A549 (cell line): ENCODE measurements around the gene AGBL4. TPM values are rescaled to one million over a fixed set of nuclear protein-coding genes. Genes with fewer than 3 reads are reported as not detected.
A peak's percentile ranks its signal among the peaks of the same experiment; 100 is the strongest.

Experiments
- ATAC-seq, 2 experiments: fragments of 200-7000 bp in 1 of 2; fragments of >200 bp in 1 of 2; cut with Nextera tagmentation in 1 of 2; cut with Tn5 transposase in 1 of 2; 3 replicates each; pipeline versions ENCODE4 v1.8.0 to v1.9.1; 2018 to 2020; ENCODE audit warnings: mild to moderate bottlenecking in 1 of 2, moderate library complexity in 1 of 2
- CTCF ChIA-PET: fragments of 300-600 bp; sonication (Branson Sonifier 250); formaldehyde crosslinking; extraction: SDS; loops from one replicate; lab custom pipeline; 2021; ENCODE audit warnings: antibody characterized with exemption, inconsistent platforms; lab: Yijun Ruan, JAX
- POLR2A ChIA-PET: fragments of 350-600 bp; formaldehyde crosslinking; extraction: SDS; loops from one replicate; lab custom pipeline; 2021; ENCODE audit warnings: antibody characterized with exemption, inconsistent platforms; lab: Yijun Ruan, JAX
- DNase-seq, 2 experiments: peaks; one replicate each; pipeline versions ENCODE4 v3.0.0 to v3.0.0-alpha.2; 2011 to 2016; ENCODE audit warnings: low read depth in 1 of 2, low spot score in 1 of 2
- FAIRE-seq: peaks from 2 replicates; lab custom pipeline; 2011; peaks lifted over from hg19 to GRCh38; lab: Jason Lieb, UNC
- H3K27ac ChIP-seq, 2 experiments: fragments of >200 bp; sonication (Bioruptor Twin); formaldehyde crosslinking; 3 replicates each; pipeline ENCODE4 v1.5.1; 2016 to 2017
- H3K4me1 ChIP-seq: fragments of >200 bp; sonication (Bioruptor Twin); formaldehyde crosslinking; 3 replicates; pipeline ENCODE4 v1.6.1; 2016
- H3K4me2 ChIP-seq: fragments of >200 bp; sonication (Bioruptor Twin); formaldehyde crosslinking; 3 replicates; pipeline ENCODE4 v1.6.1; 2016
- H3K4me3 ChIP-seq: fragments of >200 bp; sonication (Bioruptor Twin); formaldehyde crosslinking; 3 replicates; pipeline ENCODE4 v1.5.1; 2016
- H3K9me3 ChIP-seq: fragments of >200 bp; sonication (Bioruptor Twin); formaldehyde crosslinking; 3 replicates; pipeline ENCODE4 v1.6.1; 2016
- CBX2 ChIP-seq: fragments of 200-600 bp; sonication (generic); IDR thresholded peaks from 2 replicates; pipeline ENCODE4 v1.6.1; 2016; ENCODE audit warnings: low read depth, mild to moderate bottlenecking, borderline replicate concordance
- ESRRA ChIP-seq: fragments of 150-350 bp; IDR thresholded peaks from 2 replicates; pipeline ENCODE4 v1.6.1; 2014; ENCODE audit warnings: mild to moderate bottlenecking, low read length, borderline replicate concordance
- FOSB ChIP-seq: fragments of 250-450 bp; sonication (Bioruptor Pico); IDR thresholded peaks from 2 replicates; pipeline ENCODE4 v1.5.0; 2020; ENCODE audit warnings: mild to moderate bottlenecking, moderate library complexity
- FOSL2 ChIP-seq, 2 experiments: fragments of 450-650 bp in 1 of 2; fragments of >200 bp in 1 of 2; sonication (Bioruptor Twin) in 1 of 2; formaldehyde crosslinking; IDR thresholded peaks; 2 replicates each; pipeline versions ENCODE4 v1.5.0 to v1.6.1; 2016 to 2020; ENCODE audit warnings: mild to moderate bottlenecking in 1 of 2, moderate library complexity in 1 of 2
- HOXB13 ChIP-seq: fragments of 250-450 bp; sonication (Bioruptor Pico); IDR thresholded peaks from 2 replicates; pipeline ENCODE4 v1.5.0; 2020; ENCODE audit warnings: low read depth, mild to moderate bottlenecking, moderate library complexity
- JUNB ChIP-seq: fragments of >200 bp; sonication (Bioruptor Twin); formaldehyde crosslinking; IDR thresholded peaks from 2 replicates; pipeline ENCODE4 v1.6.1; 2016
- MAFK ChIP-seq: fragments of 450-650 bp; IDR thresholded peaks from 2 replicates; pipeline ENCODE4 v1.6.1; 2014; ENCODE audit not compliant: partially characterized antibody
- MAX ChIP-seq: IDR thresholded peaks from 2 replicates; pipeline ENCODE4 v1.6.1; 2012
- MAZ ChIP-seq: fragments of 150-350 bp; IDR thresholded peaks from 2 replicates; pipeline ENCODE4 v1.6.1; 2014; ENCODE audit warnings: antibody characterized with exemption, low read depth, low read length, borderline replicate concordance
- NR3C1 ChIP-seq: fragments of >200 bp; sonication (Bioruptor Twin); formaldehyde crosslinking; IDR thresholded peaks from 3 replicates; pipeline ENCODE4 v1.6.1; 2017
- PHF8 ChIP-seq: fragments of 200-600 bp; sonication (generic); IDR thresholded peaks from 2 replicates; pipeline ENCODE4 v1.6.1; 2016; ENCODE audit warnings: low read depth, mild to moderate bottlenecking, antibody characterized with exemption, moderate library complexity, borderline replicate concordance
- SMC3 ChIP-seq: fragments of >200 bp; sonication (Bioruptor Twin); formaldehyde crosslinking; IDR thresholded peaks from 3 replicates; pipeline ENCODE4 v1.6.1; 2018; ENCODE audit warnings: inconsistent platforms
- ZFP36 ChIP-seq: fragments of 450-650 bp; IDR thresholded peaks from 2 replicates; pipeline ENCODE4 v1.6.1; 2014; ENCODE audit warnings: borderline replicate concordance; ENCODE audit not compliant: partially characterized antibody
- ZNF302 ChIP-seq: fragments of 250-450 bp; sonication (Bioruptor Pico); IDR thresholded peaks from 2 replicates; pipeline ENCODE4 v1.9.0; 2021; ENCODE audit warnings: inconsistent platforms, mild to moderate bottlenecking, moderate library complexity
- WGBS: methylation state at CpG from one replicate; pipeline ENCODE4 v1.1.6; 2017; ENCODE audit errors: missing lambda C conversion rate; 5-methylcytosine and 5-hydroxymethylcytosine counted together
- polyA plus RNA-seq, 4 experiments: library from polyadenylated mRNA; depleted of rRNA in 3 of 4; stranded (reverse); fragments of >200 nt; fragmentation: RNase III in 1 of 4; extraction: RNeasy Plus Mini Kit Qiagen cat#74134 plus additional on column Dnase treatment in 1 of 4; gene quantifications; 2 replicates in 3 of 4; 3 replicates in 1 of 4; pipeline ENCODE4 v1.2.3, GENCODE V29; 2011 to 2017
- TF ChIP-seq, protein P1 (sequence below): IDR thresholded peaks from 2 replicates; pipeline ENCODE4 v1.6.1; 2012; ENCODE audit warnings: low read depth, borderline replicate concordance
- TF ChIP-seq, protein P2 (sequence below): fragments of >200 bp; sonication (Bioruptor Twin); formaldehyde crosslinking; IDR thresholded peaks from 3 replicates; pipeline ENCODE4 v1.5.1; 2016
- TF ChIP-seq, protein P3 (sequence below): fragments of >200 bp; sonication (Bioruptor Twin); formaldehyde crosslinking; IDR thresholded peaks from 3 replicates; pipeline ENCODE4 v1.6.1; 2016

The AGBL4 gene
- polyA plus RNA-seq, 2 of the 4 experiments (the other 2 are of a cell fraction) = not detected

DNA sequence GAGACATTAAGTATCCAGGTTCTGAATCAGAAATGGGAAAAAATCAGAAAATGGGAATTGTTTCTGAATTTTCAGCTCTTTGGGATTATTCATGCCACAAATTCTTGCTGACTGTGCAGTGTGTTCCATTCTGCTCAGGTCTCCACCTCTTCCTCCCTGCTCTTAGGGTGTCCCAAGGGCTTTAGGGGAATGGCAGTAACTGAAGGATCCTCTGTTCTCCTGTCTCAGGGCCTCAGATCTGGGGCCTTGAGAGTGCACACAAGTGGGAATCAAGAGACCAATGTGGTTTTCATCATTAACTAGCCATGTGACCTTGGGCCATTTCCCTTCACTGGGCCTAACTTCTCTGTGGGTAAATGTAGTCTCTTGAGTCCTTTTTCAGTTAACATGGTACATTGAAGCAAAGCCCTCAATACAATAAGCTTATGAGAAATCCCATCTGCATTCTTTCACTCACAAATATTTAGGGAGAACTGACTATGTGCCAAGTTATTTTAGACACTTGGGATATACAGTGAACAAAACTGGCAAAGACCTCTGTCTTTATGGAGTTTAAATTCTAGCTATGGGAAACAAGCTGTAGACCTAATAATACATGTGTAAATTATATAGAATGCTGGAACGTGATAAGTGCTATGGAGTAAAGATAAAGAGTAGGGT, 1476.1 kb downstream of the AGBL4 start:
- peak; percentile 24 for TF ChIP-seq MAFK
- TF ChIP-seq SMC3 = no peak
- no peak for TF ChIP-seq MAX
- H3K4me3 ChIP-seq = no peak overlapping the region
- no peak for ATAC-seq
- POLR2A ChIA-PET = no interaction called here
- FAIRE-seq = no peak
- H3K9me3 ChIP-seq = no peaks in the 10 kb centered on the region
- H3K27ac ChIP-seq = no peak overlapping the region
- CTCF ChIA-PET = no interaction called here
- 13% methylated on average over 1 of the region's 1 CpG for WGBS
- no peaks in the 10 kb centered on the region for H3K4me1 ChIP-seq
- H3K4me2 ChIP-seq = no peak overlapping the region
- DNase-seq = no peak

DNA sequence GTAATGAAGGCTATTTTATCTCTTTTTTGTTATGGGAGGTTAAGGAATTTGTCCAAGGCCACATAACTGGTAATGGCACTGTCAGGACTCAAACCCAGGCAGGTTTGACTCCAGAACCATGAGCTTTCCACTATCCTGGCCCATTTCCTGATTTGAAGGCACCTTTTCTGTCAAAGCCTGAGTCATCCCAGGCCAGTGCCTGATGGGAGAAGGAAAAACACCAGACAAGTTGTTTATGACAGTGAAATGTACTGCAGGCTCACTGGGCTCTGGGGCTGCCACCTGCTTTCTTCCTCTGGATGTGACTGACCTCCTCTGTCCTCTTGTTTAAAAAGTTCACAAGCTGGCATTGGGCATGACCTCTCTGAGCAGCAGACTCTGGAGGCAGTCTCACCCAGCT, 1479.9 kb downstream of the AGBL4 start:
- Histone ChIP-seq H3K4me3 (no peak overlapping the region), H3K27ac (no peak overlapping the region), H3K4me2 (no peak overlapping the region), H3K4me1 (no peaks in the 10 kb centered on the region), H3K9me3 (no peaks in the 10 kb centered on the region)
- TF ChIP-seq MAZ = no peak
- no peak for TF ChIP-seq CBX2
- no peak for TF ChIP-seq ZFP36
- TF ChIP-seq, protein P1, sequence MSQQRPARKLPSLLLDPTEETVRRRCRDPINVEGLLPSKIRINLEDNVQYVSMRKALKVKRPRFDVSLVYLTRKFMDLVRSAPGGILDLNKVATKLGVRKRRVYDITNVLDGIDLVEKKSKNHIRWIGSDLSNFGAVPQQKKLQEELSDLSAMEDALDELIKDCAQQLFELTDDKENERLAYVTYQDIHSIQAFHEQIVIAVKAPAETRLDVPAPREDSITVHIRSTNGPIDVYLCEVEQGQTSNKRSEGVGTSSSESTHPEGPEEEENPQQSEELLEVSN = no peak
- TF ChIP-seq NR3C1 = no peak
- no peak for TF ChIP-seq HOXB13 (CRISPR knock-in tag)
- TF ChIP-seq JUNB = no peak
- FAIRE-seq (no peak), DNase-seq (no peak), ATAC-seq (no peak)
- POLR2A ChIA-PET = no interaction called here
- CTCF ChIA-PET = no interaction called here

GRCh38 chr1:48540587-48540986, 1483.2 kb downstream of the AGBL4 start:
- TF ChIP-seq, protein P2, sequence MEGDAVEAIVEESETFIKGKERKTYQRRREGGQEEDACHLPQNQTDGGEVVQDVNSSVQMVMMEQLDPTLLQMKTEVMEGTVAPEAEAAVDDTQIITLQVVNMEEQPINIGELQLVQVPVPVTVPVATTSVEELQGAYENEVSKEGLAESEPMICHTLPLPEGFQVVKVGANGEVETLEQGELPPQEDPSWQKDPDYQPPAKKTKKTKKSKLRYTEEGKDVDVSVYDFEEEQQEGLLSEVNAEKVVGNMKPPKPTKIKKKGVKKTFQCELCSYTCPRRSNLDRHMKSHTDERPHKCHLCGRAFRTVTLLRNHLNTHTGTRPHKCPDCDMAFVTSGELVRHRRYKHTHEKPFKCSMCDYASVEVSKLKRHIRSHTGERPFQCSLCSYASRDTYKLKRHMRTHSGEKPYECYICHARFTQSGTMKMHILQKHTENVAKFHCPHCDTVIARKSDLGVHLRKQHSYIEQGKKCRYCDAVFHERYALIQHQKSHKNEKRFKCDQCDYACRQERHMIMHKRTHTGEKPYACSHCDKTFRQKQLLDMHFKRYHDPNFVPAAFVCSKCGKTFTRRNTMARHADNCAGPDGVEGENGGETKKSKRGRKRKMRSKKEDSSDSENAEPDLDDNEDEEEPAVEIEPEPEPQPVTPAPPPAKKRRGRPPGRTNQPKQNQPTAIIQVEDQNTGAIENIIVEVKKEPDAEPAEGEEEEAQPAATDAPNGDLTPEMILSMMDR = no peak
- TF ChIP-seq, protein P3, sequence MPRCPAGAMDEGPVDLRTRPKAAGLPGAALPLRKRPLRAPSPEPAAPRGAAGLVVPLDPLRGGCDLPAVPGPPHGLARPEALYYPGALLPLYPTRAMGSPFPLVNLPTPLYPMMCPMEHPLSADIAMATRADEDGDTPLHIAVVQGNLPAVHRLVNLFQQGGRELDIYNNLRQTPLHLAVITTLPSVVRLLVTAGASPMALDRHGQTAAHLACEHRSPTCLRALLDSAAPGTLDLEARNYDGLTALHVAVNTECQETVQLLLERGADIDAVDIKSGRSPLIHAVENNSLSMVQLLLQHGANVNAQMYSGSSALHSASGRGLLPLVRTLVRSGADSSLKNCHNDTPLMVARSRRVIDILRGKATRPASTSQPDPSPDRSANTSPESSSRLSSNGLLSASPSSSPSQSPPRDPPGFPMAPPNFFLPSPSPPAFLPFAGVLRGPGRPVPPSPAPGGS = no peak
- TF ChIP-seq FOSL2 (IDR thresholded peaks at IDR 0.05) = no peak
- no peak for TF ChIP-seq FOSL2 (CRISPR knock-in tag; IDR thresholded peaks at IDR 0.05)
- Histone ChIP-seq H3K27ac (no peak overlapping the region), H3K4me1 (no peaks in the 10 kb centered on the region), H3K4me3 (no peak overlapping the region), H3K9me3 (no peaks in the 10 kb centered on the region), H3K4me2 (no peak overlapping the region)
- CTCF ChIA-PET = interaction anchor here (1.1 to 1.2 kb wide), 3 partner anchors 10 to 1793 kb away, joined by 3 read pairs; no protein-coding TSS in a partner anchor
- no peak for DNase-seq
- ATAC-seq = no peak
- 2% methylated on average over 3 of the region's 3 CpGs for WGBS
- POLR2A ChIA-PET = no interaction called here
- FAIRE-seq = no peak

DNA sequence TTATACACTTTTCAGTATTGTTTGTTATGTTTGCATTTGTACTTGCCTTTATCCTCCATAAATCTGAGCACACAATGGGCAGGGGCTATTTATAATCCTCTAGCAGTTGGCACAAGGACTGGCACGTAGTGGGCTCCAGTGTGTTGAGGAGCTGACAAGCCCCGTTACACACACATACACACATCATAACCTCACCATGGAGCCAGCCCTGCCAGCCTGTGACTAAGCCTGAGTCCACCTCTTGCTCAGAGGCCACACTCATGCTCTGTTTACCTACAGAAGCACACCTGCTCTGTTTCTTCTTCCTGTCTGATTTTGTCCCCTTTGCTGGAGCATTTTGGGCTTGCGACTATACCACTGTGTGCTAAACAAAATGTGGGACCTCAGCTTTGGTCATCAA, 1487.3 kb downstream of the AGBL4 start:
- Histone ChIP-seq H3K27ac (no peak overlapping the region), H3K9me3 (no peaks in the 10 kb centered on the region), H3K4me3 (no peak overlapping the region), H3K4me2 (no peak overlapping the region), H3K4me1 (no peaks in the 10 kb centered on the region)
- DNase-seq (no peak), FAIRE-seq (no peak), ATAC-seq (no peak)
- TF ChIP-seq MAX (no peak), ESRRA (no peak), ZNF302 (CRISPR knock-in tag) (no peak), FOSB (no peak), CBX2 (no peak), PHF8 (no peak)
- TF ChIP-seq, protein P3 = no peak
- ChIA-PET CTCF (interaction anchor here (1.1 to 1.3 kb wide), 3 partner anchors 12 to 334 kb away, joined by 3 to 5 read pairs (median 3); no protein-coding TSS in a partner anchor), POLR2A (no interaction called here)
- 10% methylated on average over 3 of the region's 3 CpGs for WGBS
